Activated CD8-positive, alpha-beta memory T cell treated with anti-CD3 and anti-CD28 coated beads for 24 hours (primary cell): ENCODE data around the gene VPS37C.
"Not testable (repeated sequence)": the region's sequence is repeated elsewhere in the genome, so short reads cannot be mapped to it uniquely, and the experiment has no call there.

ENCODE experiments used
- DNase-seq: peaks from one replicate; pipeline ENCODE4 v3.0.0-alpha.2; 2020

The VPS37C gene

GRCh38 chr11:61174273-61174672, 13.0 kb upstream of the VPS37C start:
- DNase-seq, result no peak

GRCh38 chr11:61173456-61173855, 12.2 kb upstream of the VPS37C start:
- DNase-seq, result no peak

GRCh38 chr11:61172888-61173287, 11.7 kb upstream of the VPS37C start:
- no peak for DNase-seq

GRCh38 chr11:61172356-61172755, 11.1 kb upstream of the VPS37C start:
- no peak for DNase-seq

- DNase-seq, result no peak
Measured at GRCh38 chr11:61171907-61172306, 10.7 kb upstream of the VPS37C start.

- DNase-seq, result no peak
Measured at GRCh38 chr11:61170566-61170965, 9.3 kb upstream of the VPS37C start.

- no peak for DNase-seq
Measured at GRCh38 chr11:61168800-61169199, 7.6 kb upstream of the VPS37C start.

GRCh38 chr11:61168042-61168688, 6.9 kb upstream of the VPS37C start:
- DNase-seq, result no peak

- not testable (repeated sequence) for DNase-seq
Measured at GRCh38 chr11:61166331-61166730, 5.1 kb upstream of the VPS37C start.

- DNase-seq, result not testable (repeated sequence)
Measured at GRCh38 chr11:61165785-61166184, 4.6 kb upstream of the VPS37C start.

- DNase-seq, result no peak
Measured at GRCh38 chr11:61164606-61165424, 3.6 kb upstream of the VPS37C start.

GRCh38 chr11:61163714-61164605, 2.7 kb upstream of the VPS37C start:
- no peak for DNase-seq

- no peak for DNase-seq
Measured at GRCh38 chr11:61163021-61163420, 1.8 kb upstream of the VPS37C start.

GRCh38 chr11:61162092-61162941, 1.1 kb upstream of the VPS37C start:
- DNase-seq, result no peak

GRCh38 chr11:61160487-61161189, 588 bp downstream of the VPS37C start:
- DNase-seq, result no peak

- no peak for DNase-seq
Measured at GRCh38 chr11:61158691-61159381, 2.4 kb downstream of the VPS37C start.

- DNase-seq, result no peak
Measured at GRCh38 chr11:61157743-61158142, 3.5 kb downstream of the VPS37C start.

GRCh38 chr11:61155741-61156140, 5.5 kb downstream of the VPS37C start:
- DNase-seq, result no peak

GRCh38 chr11:61155312-61155711, 5.9 kb downstream of the VPS37C start:
- DNase-seq, result no peak

GRCh38 chr11:61154528-61154927, 6.7 kb downstream of the VPS37C start:
- no peak for DNase-seq

GRCh38 chr11:61153593-61154095, 7.6 kb downstream of the VPS37C start:
- no peak for DNase-seq
